GM19372 (cell line): ENCODE results near the gene C8G.

ENCODE experiments used
- ATAC-seq: cut with Tn5 transposase; IDR thresholded peaks from one replicate; pipeline ENCODE4 v1.9.1; 2021; ENCODE audit warnings: mild to moderate bottlenecking, low read depth, moderate library complexity; ENCODE audit not compliant: unreplicated experiment

Gene C8G

DNA sequence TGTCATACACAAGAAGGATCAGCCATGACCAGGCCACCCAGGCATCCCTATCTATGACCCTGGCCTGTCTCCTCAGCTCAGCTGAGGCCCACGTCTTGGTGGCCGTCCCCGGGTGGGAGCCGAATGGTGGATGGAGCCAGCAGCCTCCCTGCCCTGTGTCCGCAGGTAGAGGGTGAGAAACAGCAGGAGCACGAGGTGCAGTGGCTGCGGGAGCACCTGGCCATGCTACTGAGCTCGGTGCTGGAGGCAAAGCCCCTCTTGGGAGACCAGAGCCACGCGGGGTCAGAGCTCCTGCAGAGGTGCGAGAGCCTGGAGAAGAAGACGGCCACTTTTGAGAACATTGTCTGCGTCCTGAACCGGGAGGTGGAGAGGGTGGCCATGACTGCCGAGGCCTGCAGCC is 25.0 kb upstream of the C8G start:
- no peak for ATAC-seq

DNA sequence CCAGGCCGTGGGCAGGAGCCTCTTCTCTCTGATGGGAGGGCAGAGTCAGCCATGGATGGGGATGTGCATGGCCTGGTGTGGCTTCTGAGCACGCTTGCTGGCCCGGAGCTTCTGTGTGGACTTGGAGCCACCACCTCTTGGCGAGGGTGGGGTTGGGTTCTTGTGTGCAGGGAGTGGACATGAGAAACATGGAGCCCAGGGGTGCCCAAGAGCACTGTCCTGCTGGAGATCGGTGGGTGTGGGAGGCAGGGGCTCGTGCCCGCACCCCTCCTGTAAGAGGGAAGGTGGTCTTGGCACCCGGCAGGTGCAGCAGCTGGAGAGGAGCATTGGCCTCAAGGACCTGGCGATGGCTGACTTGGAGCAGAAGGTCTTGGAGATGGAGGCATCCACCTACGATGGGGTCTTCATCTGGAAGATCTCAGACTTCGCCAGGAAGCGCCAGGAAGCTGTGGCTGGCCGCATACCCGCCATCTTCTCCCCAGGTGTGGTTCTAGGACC is 24.3 kb upstream of the C8G start:
- ATAC-seq: no peak

DNA sequence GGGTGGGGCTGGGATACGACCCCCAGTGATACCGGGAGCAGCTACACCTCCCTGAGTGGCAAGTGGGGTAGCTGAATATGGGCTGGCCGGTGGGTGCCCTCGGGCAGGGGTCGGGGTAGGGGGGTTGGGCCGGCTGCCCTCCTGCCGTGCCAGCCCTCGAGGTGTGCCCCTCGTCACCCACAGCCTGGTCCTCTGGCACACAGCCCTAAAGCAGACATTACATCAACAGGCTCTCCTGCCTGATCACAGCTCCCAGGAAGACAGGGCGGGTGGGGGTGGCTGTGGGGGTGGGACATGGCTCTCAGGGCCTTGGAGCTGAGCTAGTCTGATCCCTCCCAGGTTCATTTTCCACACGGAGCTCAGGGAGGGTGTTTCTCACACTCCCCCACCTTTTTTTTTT is 23.7 kb upstream of the C8G start:
- no peak for ATAC-seq

DNA sequence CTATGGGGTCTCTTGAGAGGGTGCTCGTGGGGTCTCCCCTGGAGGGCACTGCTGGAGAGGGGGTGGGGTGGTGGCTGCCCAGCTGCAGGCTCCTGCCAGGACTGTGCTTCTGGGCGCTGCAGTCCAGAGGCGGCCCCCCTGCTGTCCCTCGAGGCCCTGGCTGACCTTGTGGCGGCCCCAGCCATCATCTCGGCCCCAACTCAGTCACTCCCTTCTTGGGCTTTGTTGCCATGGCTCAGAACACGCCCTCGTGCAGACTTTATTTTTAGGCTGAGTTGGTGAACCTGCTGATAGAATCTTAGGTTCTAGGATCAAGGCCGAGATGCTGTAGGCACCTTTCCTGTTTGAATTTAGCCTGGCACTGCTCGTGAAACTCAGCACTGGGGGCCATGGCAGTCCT is 23.3 kb upstream of the C8G start:
- ATAC-seq: no peak

DNA sequence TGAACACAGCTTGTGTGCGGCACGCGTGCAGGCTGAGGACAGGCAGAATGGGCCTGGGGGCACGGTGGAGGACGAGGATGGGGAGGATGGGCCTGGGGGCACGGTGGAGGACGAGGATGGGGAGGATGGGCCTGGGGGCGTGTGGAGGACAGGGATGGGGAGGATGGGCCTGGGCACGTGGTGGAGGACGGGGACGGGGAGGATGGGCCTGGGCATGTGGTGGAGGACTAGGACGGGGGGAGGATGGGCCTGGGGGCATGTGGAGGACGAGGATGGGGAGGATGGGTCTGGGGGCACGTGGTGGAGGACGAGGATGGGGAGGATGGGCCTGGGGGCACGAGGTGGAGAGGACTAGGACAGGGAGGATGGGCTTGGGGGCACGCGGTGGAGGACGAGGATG is 22.5 kb upstream of the C8G start:
- ATAC-seq: no peak

DNA sequence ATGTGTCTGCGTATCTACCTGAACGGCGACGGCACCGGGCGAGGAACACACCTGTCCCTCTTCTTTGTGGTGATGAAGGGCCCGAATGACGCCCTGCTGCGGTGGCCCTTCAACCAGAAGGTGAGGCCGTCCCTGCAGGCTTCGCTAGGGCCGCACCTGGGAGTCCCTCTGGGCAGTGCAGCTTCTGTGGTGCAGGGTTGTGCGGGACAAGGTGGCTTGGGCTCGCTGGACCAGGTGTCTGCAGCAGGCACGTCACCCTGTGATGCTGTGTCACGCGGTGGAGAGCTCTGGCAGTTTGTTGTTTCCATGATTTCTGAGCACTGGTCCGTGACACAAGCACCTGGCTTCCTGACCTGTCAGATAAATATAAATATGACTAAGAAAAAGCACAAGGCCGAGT is 21.2 kb upstream of the C8G start:
- ATAC-seq: no peak

DNA sequence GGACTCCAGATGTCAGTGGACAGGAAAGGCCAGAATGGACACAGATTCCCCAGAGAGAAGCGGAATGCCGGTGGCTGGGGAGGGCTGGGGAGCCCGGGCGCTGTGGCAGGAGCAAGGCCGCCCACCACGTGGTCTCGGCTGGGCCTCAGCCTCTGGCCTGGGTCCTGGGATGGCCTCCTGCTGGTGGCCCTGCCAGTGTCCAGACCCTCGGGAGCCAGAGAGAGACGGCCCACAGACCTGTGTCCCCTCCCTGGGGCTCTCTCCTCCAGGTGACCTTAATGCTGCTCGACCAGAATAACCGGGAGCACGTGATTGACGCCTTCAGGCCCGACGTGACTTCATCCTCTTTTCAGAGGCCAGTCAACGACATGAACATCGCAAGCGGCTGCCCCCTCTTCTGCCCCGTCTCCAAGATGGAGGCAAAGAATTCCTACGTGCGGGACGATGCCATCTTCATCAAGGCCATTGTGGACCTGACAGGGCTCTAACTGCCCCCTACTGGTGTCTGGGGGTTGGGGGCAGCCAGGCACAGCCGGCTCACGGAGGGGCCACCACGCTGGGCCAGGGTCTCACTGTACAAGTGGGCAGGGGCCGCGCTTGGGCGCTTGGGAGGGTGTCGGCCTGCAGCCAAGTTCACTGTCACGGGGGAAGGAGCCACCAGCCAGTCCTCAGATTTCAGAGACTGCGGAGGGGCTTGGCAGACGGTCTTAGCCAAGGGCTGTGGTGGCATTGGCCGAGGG is 19.5 kb upstream of the C8G start:
- no peak for ATAC-seq

DNA sequence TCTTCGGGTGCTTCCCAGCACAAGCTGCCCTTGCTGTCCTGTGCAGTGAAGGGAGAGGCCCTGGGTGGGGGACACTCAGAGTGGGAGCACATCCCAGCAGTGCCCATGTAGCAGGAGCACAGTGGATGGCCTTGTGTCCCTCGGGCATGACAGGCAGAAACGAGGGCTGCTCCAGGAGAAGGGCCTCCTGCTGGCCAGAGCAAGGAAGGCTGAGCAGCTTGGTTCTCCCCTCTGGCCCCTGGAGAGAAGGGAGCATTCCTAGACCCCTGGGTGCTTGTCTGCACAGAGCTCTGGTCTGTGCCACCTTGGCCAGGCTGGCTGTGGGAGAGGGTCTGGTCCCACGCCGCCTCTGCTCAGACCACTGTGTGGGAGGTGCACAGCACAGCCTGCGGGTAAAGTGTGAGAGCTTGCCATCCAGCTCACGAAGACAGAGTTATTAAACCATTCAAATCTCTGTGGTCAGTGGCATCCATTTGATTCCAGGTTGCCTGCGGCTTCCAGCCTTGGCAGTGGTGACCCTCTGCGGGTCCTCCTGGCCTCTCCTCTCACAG is 18.8 kb upstream of the C8G start:
- no peak for ATAC-seq

DNA sequence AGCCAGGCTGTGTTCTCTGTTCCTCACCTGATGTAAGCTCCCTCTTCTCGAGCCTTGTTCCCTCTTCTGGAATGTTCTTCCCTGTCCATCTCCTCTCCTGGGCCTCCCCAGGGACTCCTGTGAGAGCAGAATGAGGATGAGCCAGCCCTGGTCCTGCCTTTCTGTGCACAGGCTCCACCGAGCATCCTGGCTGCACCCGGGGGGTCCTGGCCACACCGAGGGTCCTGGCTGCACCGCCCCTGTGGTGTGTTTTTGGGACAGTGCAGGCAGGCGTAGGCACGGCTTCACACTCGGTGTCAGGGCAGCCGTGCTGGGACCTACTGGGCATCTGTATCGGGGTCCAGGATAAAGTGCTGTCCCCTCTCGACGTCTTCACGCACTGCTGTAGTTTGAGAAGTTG is 18.3 kb upstream of the C8G start:
- no peak for ATAC-seq

DNA sequence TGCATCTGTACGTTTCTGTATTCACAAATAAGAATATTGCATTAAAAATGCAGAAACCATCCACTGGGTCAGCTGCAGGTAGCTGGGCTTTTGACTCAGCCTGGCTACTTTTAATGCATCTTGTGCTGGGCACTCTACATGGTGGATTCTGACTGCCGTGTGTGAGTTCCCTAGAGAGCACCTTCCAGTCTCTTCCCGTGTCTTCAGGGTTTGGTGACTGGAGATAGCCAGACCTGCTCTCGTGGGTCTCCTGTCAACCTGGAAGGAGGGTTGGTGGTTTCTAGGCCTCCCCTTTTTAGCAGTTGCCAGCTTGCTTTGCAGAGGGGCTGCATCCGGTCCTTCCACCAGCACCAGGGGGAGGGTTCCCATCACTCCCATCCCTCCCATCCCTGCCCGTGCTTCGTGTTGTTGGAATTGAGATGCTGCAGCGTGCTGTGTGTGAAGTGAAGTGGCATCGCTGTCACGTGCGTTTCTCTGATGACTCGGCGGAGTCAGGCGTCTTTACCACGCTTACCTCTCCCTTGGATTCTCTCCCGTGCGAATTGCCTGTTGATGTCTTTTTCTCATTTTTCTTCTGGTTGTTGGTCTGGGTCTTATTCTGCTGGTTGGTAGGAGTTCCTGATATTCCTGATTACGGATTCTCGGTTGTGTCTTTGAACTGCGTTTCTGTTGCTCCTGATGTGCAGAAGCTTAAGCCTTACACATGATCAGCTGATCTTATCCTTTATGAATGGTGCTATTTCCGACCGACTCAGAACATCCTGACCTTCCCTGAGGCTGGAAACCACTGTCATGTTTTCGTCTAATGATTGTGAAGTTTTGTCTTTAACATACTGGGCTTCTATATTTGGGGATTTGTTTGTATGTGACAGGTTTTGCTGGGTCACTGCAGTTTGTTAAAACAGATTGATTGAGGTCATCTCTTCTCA is 17.4 kb upstream of the C8G start:
- ATAC-seq: no peak

DNA sequence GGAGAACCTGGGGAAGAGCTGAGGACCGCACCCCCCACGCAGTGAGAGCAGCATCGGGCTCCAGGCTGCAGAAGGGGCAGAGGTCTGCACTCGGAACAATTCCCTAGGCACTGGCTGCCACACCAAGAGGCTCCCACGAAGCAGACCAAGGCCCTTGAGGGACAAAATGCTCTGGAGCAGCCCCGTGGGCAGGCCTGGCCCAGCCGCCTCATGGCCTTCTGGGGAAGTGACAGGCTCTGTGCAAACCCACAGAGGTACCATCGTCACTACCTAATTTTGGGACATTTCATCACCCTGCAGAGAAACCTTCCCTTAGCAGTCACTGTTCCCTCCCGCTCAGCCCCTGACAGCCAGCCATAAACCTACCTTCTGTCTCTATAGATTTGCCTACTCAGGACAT is 16.5 kb upstream of the C8G start:
- no peak for ATAC-seq

DNA sequence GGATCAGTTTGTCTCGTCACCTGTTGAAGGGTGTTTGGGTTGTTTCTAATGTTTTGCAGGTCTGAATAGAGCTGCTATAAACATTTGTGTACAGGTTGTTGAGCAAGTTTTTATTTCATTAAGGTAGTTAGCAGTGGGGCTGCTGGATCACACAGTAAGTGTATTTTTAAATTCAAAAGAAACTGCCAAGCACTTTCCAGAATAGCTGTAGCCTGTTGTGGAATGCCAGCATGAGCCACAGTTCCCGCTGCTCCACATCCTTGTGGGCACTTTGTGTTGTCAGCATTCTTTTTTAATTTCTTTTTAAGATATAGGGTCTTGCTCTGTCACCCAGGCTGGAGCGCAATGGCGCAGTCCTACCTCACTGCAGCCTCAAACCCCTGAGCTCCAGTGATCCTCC is 15.0 kb upstream of the C8G start:
- no peak for ATAC-seq

DNA sequence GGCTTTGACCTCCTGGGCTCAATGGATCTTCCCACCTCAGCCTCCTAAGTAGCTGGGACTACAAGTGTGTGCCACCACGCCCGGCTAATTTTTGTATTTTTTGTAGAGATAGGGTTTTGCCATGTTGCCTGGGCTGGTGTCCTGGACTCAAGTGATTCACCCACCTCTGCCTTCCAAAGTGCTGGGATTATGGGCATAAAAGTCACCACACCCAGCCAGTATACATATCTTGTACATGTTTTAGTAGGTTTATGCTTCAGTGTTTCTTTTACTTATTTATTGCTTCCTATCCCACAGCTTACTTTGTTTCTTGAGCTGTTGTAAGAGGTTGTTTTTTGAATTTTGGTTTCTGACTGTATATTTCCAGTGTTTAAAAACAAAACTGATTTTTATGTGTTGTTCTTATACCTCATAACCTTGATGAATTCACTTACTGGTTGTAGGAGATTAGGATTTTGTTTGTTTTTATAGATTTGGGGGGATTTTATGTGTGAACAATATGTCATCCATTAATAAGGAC is 13.4 kb upstream of the C8G start:
- ATAC-seq: no peak

DNA sequence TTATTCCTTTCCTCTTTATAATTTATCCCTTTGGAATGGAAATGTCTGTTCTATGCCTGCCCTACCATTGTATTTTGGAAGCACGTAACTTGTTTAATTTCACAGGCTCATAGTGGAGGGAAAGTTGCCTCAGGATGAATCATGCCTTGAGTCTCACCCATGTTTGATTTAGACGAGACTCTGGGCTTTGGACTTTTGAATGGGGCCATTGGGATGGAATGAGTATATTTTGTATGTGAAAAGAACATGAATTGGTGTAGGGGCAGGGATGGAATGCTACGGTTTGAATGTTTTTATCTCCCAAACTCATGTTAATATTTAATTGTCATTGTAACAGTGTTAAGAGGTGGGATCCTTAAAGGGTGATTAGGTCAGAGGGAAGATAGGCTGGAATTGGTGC is 10.8 kb upstream of the C8G start:
- no peak for ATAC-seq

DNA sequence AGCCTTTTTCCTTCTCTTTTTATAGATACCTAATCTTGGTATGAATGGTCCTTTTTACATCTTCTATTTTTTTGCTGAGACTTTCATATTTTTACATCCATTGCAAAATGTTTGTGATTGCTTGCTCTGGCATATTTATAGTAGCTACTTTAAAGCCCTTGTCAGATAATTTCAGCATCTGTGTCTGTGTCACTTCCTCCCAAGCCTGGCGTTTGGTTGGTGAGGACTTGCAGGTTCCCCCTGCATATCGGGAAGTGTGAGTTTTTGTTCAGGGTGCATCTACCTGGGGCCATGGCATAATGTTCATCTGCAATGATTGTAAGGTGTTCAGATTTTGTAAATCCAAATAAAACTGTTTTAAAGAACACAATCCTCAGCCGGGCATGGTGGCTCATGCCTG is 9.4 kb upstream of the C8G start:
- no peak for ATAC-seq

DNA sequence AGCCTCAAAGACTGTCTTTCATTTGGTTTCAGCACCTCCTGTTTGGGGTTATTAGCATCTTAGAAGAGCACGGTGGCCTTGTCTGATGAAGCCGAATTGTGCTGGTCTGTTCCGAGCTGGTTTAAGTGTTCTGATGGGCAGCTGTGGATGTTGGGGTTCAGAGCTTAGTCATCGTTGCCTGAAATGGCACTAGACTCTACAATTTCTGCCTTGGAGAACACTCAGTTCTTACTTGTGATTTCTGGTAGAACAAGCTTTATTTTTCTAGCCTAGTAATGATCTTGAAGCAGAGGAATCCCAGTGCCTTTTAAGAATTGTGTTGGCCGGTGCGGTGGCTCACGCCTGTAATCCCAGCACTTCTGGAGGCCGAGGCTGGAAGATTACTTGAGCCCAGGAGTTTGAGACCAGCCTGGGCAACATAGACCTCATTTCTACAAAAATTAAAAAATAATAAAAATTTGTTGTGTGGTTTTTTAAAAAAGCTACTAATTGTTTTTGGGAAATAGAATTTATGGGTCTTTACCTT is 8.3 kb upstream of the C8G start:
- ATAC-seq: no peak

DNA sequence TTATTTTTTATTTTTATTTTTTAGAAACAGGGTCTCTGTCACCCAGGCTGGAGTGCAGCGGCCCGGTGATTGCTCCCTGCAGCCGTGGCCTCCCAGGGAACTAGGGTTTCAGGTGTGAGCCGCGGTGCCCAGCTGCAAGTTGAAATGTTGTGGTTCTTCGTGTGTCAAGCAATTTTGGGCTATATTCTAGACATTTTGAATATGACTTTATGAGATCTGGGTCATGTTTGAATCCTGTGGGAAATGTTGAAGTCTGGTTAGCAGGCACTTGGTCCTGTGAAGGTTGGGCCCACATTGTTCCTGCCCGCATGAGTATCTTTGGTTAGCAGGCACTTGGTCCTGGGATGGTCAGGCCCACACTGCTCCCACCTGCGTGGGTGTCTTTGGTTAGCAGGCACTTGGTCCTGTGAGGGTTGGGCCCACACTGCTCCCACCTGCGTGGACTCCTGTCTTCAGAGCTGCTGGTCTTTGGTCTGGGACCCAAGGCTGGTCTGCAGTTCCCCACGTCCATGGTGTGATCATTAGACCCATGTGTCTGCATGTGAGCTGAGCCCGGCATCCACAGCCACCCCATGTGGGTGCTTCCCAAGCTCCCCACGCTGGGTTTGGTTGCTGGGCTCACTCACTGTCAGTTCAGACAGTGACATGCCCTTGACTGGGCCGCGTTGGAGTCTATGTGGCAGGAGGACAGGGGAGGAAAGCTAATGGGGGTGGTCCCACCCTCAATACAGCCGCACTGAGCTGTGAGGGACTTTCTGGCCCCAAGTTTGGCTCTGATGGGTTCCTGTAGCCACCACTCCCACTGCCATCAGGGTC is 7.6 kb upstream of the C8G start:
- ATAC-seq: no peak

DNA sequence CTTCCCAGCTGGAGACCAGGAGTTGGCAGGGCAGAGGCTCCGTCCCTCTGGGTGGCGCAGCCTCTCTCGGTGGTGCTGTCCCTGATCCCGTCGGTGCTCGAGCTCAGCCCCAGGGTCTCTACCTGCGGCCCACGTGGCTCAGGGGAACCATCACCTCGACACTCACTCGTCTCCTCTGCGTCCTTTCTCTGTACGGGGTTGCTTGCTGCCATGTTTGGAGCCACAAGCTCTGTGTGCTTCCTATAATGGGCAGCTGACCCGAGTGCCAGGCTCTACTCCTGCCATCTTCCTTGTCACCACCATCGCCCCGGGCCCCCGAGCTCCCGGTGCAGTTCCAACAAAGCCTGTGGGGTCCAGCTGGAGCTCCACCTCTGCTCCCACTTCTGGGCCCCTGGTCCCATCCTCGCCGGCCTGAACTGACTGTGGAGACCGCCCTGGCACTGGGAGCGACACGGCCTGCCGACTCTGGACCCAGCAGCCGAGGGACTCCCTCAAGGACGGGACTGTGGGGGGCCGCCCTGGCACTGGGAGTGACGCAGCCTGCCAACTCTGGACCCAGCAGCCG is 5.5 kb upstream of the C8G start:
- no peak for ATAC-seq

DNA sequence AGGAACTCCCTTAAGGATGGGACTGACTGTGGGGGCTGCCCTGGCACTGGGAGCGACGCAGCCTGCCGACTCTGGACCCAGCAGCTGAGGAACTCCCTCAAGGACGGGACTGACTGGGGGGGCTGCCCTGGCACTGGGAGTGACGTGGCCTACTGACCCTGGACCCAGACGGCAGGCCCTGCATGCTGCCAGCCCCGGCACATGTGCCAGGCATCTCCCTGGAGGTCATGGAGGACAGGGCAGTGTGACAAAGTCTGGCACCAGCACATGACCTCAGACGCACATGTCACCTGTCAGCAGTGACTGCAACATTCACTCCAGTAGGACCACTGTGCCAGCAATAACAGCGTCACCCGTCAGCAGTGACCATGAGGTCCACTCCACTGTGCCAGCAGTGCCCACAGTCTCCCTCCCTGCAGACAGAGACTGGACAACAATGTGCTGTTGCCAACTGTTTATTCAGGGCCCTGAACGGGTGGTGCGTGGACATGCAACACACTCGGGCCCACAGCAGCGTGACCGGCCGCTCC is 5.0 kb upstream of the C8G start:
- ATAC-seq: no peak
